Nephron progenitor cell (in vitro differentiated cells): ENCODE results near the gene HES7.
A peak's percentile ranks its signal among the peaks of the same experiment; 100 is the strongest.

Source experiments
- DNase-seq: peaks from one replicate; pipeline ENCODE4 v3.0.0; 2021
- H3K27ac Mint-ChIP-seq: 2 replicates; pipeline ENCODE4 v1.8.0; 2021; ENCODE audit warnings: mild to moderate bottlenecking, moderate library complexity, mixed read lengths
- H3K27me3 Mint-ChIP-seq: 2 replicates; pipeline ENCODE4 v1.8.0; 2021; ENCODE audit warnings: mild to moderate bottlenecking, low read depth, mixed read lengths; ENCODE audit not compliant: poor library complexity
- H3K36me3 Mint-ChIP-seq: 2 replicates; pipeline ENCODE4 v1.8.0; 2021; ENCODE audit warnings: low read depth, mixed read lengths
- H3K4me1 Mint-ChIP-seq: 2 replicates; pipeline ENCODE4 v1.8.0; 2021; ENCODE audit warnings: mixed read lengths
- H3K4me3 Mint-ChIP-seq: 2 replicates; pipeline ENCODE4 v1.8.0; 2021; ENCODE audit warnings: mild to moderate bottlenecking, moderate library complexity, mixed read lengths
- H3K9me3 Mint-ChIP-seq: 2 replicates; pipeline ENCODE4 v1.8.0; 2021; ENCODE audit warnings: mild to moderate bottlenecking, moderate library complexity, mixed read lengths
- TF ChIP-seq, protein P1 (sequence below): fragments of 200-600 bp; sonication (generic); IDR thresholded peaks from 2 replicates; pipeline ENCODE4 v1.5.0; 2021; ENCODE audit warnings: antibody characterized with exemption

Gene HES7

DNA sequence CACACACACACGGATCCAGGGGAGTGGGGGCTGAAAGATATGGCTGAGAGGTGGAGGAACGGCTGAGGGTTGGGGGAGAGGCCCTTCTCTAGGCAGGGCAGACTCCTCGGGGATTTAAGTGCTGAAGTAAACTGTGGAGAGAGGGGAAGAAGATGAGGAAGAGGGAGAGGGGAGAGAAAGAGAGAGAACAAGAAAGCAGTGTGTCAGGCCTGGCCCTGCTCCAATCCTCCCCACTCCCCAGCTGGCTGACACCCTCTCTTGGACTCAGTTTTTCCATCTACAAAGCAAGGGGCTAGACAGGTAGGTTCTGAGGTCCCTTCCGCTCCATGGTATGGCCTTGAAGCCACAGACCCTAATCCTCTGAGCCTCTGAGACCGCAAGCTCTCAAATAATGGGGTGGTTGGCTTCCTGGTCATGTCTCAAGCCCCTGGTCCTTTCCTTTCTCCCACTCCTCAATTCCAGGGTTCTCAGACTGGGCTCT is 36.9 kb upstream of the HES7 start:
- DNase-seq, result no peak
- H3K27me3 Mint-ChIP-seq, result peaks cover 5% of the 10 kb centered on the region
- H3K27ac Mint-ChIP-seq, result no peak overlapping the region
- peaks cover 46% of the 10 kb centered on the region for H3K4me1 Mint-ChIP-seq
- TF ChIP-seq, protein P1, sequence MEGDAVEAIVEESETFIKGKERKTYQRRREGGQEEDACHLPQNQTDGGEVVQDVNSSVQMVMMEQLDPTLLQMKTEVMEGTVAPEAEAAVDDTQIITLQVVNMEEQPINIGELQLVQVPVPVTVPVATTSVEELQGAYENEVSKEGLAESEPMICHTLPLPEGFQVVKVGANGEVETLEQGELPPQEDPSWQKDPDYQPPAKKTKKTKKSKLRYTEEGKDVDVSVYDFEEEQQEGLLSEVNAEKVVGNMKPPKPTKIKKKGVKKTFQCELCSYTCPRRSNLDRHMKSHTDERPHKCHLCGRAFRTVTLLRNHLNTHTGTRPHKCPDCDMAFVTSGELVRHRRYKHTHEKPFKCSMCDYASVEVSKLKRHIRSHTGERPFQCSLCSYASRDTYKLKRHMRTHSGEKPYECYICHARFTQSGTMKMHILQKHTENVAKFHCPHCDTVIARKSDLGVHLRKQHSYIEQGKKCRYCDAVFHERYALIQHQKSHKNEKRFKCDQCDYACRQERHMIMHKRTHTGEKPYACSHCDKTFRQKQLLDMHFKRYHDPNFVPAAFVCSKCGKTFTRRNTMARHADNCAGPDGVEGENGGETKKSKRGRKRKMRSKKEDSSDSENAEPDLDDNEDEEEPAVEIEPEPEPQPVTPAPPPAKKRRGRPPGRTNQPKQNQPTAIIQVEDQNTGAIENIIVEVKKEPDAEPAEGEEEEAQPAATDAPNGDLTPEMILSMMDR, result no peak
- no peaks in the 10 kb centered on the region for H3K9me3 Mint-ChIP-seq
- peak overlapping the region; percentile 82 for H3K4me3 Mint-ChIP-seq
- H3K36me3 Mint-ChIP-seq, result peaks cover 11% of the 10 kb centered on the region

GRCh38 chr17:8160224-8160577 is 36.3 kb upstream of the HES7 start:
- DNase-seq, result no peak
- H3K9me3 Mint-ChIP-seq, result no peaks in the 10 kb centered on the region
- peak overlapping the region; percentile 95 for H3K27ac Mint-ChIP-seq

GRCh38 chr17:8159459-8160223 is 35.7 kb upstream of the HES7 start:
- DNase-seq, result no peak
- peak overlapping the region; percentile 95 for H3K27ac Mint-ChIP-seq
- H3K4me3 Mint-ChIP-seq, result peak overlapping the region; percentile 62
- H3K27me3 Mint-ChIP-seq, result peaks cover 2% of the 10 kb centered on the region
- no peaks in the 10 kb centered on the region for H3K9me3 Mint-ChIP-seq
- peaks cover 11% of the 10 kb centered on the region for H3K36me3 Mint-ChIP-seq
- peaks cover 39% of the 10 kb centered on the region for H3K4me1 Mint-ChIP-seq
- TF ChIP-seq, protein P1, result no peak

More at GRCh38 chr17:8160224-8160577, 36.3 kb upstream of the HES7 start:
- Mint-ChIP-seq H3K27me3 (peaks cover 5% of the 10 kb centered on the region), H3K4me3 (peak overlapping the region; percentile 62), H3K4me1 (peaks cover 45% of the 10 kb centered on the region), H3K36me3 (peaks cover 11% of the 10 kb centered on the region)
- TF ChIP-seq, protein P1, result no peak

DNA sequence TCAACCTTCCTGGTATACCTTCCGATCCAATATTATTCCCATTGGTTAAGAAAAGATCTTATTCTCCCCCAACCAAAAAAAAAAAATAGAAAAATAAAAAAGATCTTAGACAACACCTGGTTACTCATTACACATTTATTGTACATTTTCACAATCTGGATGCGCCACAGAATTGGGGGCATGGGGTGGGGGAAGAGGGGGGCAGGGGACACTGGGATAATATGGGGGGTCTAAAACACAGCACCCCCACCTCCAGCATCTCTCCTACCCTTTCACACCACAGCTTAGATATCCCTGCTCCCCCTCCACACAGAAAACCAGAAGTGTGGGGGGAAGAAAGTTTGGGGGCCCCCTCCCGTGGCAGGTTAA is 35.1 kb upstream of the HES7 start:
- H3K9me3 Mint-ChIP-seq, result no peaks in the 10 kb centered on the region
- no peak overlapping the region for H3K27ac Mint-ChIP-seq
- peaks cover 2% of the 10 kb centered on the region for H3K27me3 Mint-ChIP-seq
- peaks cover 33% of the 10 kb centered on the region for H3K4me1 Mint-ChIP-seq
- TF ChIP-seq, protein P1, result no peak
- peaks cover 11% of the 10 kb centered on the region for H3K36me3 Mint-ChIP-seq
- no peak for DNase-seq
- no peak overlapping the region for H3K4me3 Mint-ChIP-seq

- no peak overlapping the region for H3K27ac Mint-ChIP-seq
- TF ChIP-seq, protein P1, result peak; percentile 90
- H3K36me3 Mint-ChIP-seq, result peaks cover 11% of the 10 kb centered on the region
- H3K9me3 Mint-ChIP-seq, result no peaks in the 10 kb centered on the region
- H3K4me1 Mint-ChIP-seq, result peaks cover 27% of the 10 kb centered on the region
- peak; percentile 95 for DNase-seq
- H3K27me3 Mint-ChIP-seq, result peaks cover 2% of the 10 kb centered on the region
- no peak overlapping the region for H3K4me3 Mint-ChIP-seq
Measured at GRCh38 chr17:8158267-8159031, 34.5 kb upstream of the HES7 start.
